Ramos (cell line): ENCODE results near the gene TNFSF12.

Experiments
- in situ Hi-C: fragments of 300-500 bp; cut with MboI; formaldehyde crosslinking; loops from one replicate; pipeline ENCODE4 v1.14.3; 2022; ENCODE audit warnings: low sequenced_read_pairs; ENCODE audit not compliant: unreplicated experiment

Gene TNFSF12

DNA sequence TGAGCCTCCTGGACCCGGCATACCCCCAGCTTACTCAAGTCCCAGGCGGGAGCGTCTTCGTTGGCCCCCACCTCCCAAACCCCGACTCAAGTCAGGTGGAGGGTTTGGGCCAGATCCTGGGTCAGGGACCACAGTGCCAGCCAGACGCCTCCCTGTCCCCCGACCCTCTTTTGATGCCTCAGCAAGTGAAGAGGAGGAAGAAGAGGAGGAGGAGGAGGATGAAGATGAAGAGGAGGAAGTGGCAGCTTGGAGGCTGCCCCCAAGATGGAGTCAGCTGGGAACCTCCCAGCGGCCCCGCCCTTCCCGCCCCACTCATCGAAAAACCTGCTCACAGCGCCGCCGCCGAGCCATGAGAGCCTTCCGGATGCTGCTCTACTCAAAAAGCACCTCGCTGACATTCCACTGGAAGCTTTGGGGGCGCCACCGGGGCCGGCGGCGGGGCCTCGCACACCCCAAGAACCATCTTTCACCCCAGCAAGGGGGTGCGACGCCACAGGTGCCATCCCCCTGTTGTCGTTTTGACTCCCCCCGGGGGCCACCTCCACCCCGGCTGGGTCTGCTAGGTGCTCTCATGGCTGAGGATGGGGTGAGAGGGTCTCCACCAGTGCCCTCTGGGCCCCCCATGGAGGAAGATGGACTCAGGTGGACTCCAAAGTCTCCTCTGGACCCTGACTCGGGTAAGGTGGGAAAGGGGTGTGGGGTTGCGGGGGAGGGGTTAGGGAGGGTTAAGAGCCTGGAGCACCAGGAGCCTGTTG is 14.4 kb downstream of the TNFSF12 start:
- in situ Hi-C loops: no loop called here

DNA sequence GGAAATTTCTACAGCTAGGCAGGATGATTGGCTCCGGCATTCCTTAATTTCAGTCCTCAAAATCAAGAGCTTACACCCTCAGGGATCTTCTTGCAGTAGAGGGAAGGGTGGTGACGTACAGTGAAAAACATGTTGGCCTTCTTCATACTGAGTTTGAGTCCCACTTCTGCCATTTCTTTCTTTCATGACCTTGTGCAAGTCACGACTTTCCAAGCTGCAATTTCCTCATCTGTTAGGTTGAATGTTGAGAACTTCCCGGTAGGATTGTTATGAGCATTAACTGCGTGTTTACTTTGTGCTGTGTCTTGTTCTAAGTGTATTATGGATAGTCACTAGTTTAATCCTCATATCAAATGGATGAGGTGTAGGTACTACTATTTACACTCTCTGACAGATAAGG is 20.7 kb downstream of the TNFSF12 start:
- in situ Hi-C loops: no loop called here

DNA sequence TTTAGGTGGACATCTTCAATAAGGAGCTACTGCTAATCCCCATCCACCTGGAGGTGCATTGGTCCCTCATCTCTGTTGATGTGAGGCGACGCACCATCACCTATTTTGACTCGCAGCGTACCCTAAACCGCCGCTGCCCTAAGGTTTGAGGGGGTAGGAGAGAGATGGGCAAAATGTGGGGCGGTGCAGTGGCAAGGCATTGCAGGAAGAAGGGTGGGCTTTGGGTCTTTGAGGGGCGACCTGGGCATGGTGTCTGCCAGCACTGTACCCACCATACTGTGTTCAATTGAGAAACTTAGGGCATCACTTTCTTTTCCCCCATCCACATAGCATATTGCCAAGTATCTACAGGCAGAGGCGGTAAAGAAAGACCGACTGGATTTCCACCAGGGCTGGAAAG is 21.5 kb downstream of the TNFSF12 start:
- in situ Hi-C loops: no loop called here

DNA sequence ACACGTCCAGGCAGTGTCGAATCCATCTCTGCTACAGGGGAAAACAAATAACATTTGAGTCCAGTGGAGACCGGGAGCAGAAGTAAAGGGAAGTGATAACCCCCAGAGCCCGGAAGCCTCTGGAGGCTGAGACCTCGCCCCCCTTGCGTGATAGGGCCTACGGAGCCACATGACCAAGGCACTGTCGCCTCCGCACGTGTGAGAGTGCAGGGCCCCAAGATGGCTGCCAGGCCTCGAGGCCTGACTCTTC is 23.4 kb downstream of the TNFSF12 start:
- in situ Hi-C loops: no loop called here

DNA sequence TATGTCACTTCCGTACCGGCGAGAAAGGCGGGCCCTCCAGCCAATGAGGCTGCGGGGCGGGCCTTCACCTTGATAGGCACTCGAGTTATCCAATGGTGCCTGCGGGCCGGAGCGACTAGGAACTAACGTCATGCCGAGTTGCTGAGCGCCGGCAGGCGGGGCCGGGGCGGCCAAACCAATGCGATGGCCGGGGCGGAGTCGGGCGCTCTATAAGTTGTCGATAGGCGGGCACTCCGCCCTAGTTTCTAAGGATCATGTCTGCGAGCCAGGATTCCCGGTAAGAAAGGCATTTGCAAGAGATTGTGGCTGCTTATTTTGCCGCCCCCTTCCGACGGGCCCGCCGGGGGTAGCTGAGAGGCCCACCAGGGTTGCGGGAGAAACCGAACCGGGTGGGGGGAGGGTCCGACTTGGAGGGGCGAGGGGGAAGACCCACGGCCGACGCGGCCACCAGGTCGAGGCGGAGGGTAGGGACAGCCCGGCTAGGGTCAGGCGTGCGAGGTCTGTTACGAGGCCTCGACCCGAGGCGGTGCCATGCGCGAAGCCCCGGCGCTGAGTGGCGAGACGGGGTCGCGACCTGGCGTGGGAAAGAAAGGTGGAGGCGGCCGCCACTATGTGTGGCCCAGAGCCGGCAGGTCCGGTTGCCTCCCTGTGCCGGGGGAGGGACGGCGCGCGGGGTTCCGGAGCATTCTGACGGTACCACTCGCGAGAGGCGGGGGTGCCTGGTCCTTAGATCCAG is 23.9 kb downstream of the TNFSF12 start:
- in situ Hi-C loops: no loop called here

DNA sequence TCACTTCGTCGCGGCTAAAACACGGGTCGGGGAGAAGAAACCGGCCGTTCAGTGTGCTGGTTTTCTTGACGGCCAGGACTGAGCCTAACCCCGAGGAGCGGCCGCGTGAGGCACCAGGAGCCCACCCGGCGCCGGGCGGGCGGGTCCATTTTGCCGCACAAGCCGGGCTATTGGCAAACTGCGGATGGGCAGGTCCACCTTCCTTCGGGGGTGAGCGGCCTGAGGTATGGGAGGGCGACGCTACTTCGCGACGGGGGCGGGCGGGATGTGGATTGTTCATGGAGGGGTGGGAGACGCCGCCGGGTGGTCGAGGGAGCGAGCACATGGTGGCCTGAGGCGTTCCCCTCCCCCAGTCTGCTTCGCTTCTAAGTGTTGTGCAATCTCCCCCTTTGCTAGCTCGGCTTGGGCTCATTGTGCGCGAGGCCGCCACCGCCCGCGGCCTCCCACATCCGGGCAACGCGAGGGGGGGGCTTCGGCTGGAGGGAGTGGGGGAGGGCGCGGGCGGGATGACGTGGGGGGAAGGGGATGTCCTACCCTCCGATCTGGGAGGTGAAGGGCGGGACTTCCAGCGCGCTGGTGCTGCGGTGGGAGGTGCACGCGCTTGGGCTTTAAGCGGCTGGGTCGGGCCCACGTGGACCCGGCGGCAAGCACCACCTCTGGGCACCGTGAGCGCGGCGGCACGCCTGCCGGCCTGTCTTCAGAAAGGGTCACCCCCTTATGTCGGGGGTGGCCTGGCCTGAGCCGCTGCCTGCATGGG is 24.6 kb downstream of the TNFSF12 start:
- in situ Hi-C loops: no loop called here

DNA sequence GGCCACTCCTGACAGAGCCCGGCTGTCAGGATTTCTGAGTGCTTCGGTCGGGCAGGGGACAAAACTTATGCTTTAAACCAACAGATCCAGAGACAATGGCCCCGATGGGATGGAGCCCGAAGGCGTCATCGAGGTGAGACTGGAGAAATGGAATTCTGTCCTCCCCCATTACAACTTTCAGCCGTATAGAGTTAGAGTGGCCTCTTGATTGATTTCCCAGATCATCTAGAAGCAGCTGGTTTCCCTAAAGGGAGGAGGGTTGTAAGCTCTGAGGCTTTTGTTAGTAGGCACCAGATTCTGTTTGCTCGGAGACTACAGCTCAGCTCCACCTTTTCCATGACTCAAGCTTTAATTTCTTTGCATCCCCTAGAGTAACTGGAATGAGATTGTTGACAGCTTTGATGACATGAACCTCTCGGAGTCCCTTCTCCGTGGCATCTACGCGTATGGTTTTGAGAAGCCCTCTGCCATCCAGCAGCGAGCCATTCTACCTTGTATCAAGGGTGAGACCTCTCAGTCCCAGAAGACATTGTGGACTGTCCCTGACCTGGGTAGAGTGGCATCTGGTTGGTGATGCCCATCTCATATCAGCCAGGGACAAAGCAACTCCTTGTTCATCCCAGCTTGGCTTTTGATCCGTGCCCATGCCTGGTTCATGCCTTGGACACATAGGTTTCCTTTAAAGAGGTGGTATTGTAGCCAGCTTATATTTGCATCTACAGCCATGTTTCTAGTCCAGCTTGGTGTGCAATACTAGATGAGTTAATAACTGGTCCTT is 25.5 kb downstream of the TNFSF12 start:
- in situ Hi-C loops: no loop called here

DNA sequence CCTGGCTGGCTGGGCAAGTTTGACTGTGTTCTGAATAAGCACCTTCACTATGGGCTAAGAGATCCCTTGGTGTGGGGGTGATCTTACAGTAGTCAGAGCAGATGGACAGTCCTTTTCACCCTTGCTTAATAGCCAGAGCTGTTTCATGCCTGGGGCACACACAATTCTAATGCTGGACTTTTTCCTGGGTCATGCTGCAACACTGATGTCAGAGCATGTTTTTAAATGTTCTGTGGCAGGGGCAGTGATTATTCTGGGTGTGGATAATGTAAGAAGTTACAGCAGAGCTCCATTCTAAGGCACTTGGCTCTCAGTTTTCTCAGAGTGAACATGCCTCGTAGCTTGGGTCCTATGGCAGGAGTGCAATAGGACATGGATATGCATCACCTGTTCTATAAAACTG is 26.6 kb downstream of the TNFSF12 start:
- in situ Hi-C loops: no loop called here

DNA sequence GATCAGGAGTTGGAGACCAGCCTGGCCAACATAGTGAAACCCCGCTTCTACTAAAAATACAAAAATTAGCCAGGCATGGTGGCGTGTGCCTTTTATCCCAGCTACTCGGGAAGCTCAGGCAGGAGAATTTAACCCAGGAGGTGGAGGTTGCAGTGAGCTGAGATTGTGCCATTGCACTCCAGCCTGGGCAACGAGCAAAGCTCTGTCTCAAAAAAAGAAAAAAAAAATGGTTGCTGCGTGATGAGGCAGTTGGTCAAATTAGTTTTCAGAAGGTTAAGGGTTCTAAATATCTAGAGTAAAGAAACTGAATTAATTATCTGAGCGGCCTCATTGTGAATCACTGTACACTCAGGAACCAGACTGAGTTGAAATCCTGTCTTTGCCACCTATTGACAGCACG is 27.1 kb downstream of the TNFSF12 start:
- in situ Hi-C loops: no loop called here

DNA sequence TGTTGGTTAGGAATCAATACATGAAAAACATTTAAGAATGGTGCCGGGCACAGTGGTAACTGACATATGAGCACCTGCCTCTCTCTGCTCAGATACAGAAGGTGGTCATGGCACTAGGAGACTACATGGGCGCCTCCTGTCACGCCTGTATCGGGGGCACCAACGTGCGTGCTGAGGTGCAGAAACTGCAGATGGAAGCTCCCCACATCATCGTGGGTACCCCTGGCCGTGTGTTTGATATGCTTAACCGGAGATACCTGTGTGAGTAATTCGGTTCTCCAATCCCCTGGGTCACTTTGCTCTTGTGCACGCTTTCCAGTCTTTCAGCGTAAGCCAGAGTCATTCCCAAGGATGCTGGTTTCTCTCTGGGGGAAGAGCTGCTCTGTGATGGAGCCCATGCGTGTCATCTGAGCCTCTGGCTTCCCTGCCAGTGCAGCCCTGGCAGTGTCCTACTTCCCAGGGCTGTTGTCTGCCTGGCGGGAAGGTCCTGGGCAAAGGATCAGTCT is 27.6 kb downstream of the TNFSF12 start:
- in situ Hi-C loops: no loop called here

DNA sequence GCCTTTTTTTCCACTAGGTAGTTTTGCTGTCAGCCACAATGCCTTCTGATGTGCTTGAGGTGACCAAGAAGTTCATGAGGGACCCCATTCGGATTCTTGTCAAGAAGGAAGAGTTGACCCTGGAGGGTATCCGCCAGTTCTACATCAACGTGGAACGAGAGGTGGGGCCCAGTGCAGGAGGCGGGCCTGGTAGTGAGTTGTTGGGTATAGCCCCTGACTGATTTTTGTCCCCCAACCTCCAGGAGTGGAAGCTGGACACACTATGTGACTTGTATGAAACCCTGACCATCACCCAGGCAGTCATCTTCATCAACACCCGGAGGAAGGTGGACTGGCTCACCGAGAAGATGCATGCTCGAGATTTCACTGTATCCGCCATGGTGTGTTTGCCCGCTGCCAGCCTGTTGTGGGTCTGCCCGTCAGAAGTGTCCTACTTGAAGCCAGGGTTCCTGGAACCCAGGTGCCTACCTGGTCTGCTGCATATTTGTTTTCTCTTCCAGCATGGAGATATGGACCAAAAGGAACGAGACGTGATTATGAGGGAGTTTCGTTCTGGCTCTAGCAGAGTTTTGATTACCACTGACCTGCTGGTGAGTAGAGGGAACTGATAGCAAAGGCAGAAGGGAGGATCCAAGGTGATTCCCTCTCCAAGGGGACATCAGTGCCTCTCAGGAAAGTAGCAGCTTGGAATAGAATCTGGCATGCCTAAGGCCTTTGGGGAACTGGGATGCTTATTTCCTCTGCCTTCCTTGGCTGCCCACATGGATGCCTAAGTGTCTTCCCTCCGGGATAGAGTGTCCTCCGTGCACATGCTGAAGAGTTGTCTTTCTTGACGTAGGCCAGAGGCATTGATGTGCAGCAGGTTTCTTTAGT is 28.7 kb downstream of the TNFSF12 start:
- in situ Hi-C loops: no loop called here

DNA sequence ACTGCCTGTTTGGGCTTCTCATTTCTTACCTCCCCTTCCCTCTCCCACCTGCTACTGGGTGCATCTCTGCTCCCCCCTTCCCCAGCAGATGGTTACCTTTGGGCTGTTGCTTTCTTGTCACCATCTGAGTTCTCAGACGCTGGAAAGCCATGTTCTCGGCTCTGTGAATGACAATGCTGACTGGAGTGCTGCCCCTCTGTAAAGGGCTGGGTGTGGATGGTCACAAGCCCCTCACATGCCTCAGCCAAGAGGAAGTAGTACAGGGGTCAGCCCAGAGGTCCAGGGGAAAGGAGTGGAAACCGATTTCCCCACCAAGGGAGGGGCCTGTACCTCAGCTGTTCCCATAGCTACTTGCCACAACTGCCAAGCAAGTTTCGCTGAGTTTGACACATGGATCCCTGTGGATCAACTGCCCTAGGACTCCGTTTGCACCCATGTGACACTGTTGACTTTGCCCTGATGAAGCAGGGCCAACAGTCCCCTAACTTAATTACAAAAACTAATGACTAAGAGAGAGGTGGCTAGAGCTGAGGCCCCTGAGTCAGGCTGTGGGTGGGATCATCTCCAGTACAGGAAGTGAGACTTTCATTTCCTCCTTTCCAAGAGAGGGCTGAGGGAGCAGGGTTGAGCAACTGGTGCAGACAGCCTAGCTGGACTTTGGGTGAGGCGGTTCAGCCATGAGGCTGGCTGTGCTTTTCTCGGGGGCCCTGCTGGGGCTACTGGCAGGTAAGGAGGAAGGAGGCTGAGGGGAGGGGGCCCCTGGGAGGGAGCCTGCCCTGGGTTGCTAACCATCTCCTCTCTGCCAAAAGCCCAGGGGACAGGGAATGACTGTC is 30.4 kb downstream of the TNFSF12 start, which contains the start of gene CD68:
Gene CD68, plus strand, starts transcription at position 638 of the 833 bp plus-strand sequence. Its CDS starts 40 bp downstream, at position 678.
- in situ Hi-C loops: no loop called here

DNA sequence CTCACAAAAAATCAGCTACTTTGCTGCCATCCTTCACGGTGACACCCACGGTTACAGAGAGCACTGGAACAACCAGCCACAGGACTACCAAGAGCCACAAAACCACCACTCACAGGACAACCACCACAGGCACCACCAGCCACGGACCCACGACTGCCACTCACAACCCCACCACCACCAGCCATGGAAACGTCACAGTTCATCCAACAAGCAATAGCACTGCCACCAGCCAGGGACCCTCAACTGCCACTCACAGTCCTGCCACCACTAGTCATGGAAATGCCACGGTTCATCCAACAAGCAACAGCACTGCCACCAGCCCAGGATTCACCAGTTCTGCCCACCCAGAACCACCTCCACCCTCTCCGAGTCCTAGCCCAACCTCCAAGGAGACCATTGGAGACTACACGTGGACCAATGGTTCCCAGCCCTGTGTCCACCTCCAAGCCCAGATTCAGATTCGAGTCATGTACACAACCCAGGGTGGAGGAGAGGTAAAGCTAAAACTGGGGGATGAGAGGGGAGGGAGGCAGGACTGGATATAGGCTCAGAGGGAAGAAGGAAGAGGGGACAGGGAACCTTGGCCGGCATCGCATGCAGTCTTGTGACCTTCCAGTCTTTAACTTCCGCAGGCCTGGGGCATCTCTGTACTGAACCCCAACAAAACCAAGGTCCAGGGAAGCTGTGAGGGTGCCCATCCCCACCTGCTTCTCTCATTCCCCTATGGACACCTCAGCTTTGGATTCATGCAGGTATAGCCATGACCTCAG is 31.2 kb downstream of the TNFSF12 start:
- in situ Hi-C loops: no loop called here

DNA sequence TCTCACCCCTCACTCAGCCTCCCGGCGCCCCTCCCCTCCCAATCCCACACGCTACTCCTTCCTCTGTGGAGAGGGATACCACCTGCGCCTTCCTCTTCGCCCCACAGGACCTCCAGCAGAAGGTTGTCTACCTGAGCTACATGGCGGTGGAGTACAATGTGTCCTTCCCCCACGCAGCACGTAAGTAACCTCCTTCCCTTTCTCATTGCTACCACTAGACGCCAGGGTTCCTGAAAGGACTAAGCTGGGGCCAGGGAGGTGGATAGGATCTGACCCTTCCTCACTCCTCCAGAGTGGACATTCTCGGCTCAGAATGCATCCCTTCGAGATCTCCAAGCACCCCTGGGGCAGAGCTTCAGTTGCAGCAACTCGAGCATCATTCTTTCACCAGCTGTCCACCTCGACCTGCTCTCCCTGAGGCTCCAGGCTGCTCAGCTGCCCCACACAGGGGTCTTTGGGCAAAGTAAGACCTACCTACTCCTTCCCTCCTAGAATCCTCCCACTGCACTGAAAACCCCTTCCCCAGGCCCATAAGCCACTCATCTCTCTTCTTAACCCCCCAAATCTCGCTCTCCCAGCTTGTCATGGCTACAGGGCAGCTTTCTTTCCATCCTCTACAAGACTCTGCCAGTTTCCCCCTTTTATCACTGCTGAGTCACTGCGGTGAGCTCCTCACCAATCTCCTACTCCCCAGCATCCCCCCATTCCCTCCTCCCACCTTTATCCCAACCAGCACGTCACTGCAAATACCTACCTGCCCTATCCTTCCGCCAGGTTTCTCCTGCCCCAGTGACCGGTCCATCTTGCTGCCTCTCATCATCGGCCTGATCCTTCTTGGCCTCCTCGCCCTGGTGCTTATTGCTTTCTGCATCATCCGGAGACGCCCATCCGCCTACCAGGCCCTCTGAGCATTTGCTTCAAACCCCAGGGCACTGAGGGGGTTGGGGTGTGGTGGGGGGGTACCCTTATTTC is 32.0 kb downstream of the TNFSF12 start:
- in situ Hi-C loops: no loop called here

DNA sequence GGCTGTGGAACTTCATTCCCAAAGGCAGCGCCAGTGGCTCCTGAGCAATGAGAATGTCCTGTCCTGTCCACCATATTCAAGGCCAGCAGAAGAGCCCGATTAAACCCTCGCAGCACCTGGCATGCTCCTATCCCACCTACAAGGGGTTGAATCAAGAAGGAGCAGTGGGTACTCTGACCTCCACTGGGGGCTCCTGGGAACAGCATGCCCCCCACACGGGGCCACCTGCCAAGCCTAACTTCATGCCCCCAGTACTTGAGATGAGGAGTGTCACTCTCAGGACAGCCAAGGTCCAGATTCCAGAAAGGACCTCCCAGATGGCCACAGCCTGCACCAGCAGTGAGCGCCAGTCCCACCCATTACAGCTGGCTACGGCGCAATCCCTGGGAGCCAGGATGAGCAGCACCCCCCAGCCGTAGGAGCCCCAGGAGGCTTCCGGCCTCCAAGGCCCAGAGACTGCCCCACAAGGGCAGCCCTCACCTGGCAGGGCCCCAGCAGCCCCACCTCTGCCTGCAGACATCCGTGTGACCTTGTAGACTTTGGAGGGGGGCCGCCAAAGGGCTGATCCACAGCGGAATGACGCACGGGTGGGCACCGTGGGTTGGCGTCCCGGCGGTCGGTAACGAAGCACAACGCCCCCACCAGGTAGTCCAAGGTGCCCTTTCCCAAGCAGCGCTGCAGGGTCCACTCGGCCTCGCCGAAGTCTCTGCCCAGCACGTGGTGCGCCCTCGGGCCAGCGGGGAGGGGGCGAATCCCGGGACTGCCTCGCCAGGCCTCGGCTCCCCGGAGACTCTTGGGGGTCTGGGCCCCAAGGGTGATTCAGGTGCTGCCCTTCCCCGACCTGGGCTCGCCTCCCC is 33.8 kb downstream of the TNFSF12 start:
- in situ Hi-C loops: no loop called here
